ENCODE measurements around the gene VSIR.

DNA sequence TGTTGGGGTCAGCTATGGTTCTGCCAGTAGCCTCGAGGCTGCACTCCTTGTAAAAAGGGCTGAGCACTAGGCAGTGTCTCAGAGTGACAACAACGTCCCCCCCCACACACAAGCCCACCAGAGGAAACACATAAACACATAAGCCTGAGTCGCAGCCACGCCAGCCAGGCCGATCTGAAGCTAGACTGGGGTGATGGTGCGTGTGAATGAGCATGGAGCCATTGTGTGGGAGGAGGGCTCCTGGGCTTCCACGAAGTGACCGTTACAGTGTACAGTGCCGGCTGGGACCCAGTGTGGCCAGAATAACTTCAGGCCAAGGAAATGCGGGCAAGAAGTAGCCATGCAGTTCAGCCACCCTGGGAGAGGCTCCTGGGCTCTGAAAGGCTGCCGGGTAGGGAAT, 50.0 kb downstream of the VSIR start:
- TF ChIP-seq CTCF (IDR thresholded peaks at IDR 0.05 in 8 of 11, conservative IDR thresholded peaks at IDR 0.05 in 3 of 11) (no peak), POLR2A (IDR thresholded peaks at IDR 0.05) (no peak), POLR2AphosphoS5 (IDR thresholded peaks at IDR 0.05) (no peak)
